CD4-positive, alpha-beta T cell (primary cell): ENCODE measurements around the gene MYD88. TPM values are rescaled to one million over a fixed set of nuclear protein-coding genes. Genes with fewer than 3 reads are reported as not detected.
A peak's percentile ranks its signal among the peaks of the same experiment; 100 is the strongest.

ENCODE experiments used
- ATAC-seq: fragments of 200-7000 bp; cut with Tn5 transposase; one replicate; pipeline ENCODE4 v1.10.0; 2022; ENCODE audit warnings: mild to moderate bottlenecking; ENCODE audit not compliant: poor library complexity
- CTCF ChIA-PET: fragments of 350-600 bp; sonication (Branson Sonifier 250); formaldehyde crosslinking; loops from one replicate; lab custom pipeline; 2021; ENCODE audit warnings: antibody characterized with exemption, inconsistent platforms; lab: Charles Lee
- POLR2A ChIA-PET: fragments of 350-600 bp; sonication (Branson Sonifier 250); formaldehyde crosslinking; loops from one replicate; lab custom pipeline; 2021; ENCODE audit warnings: antibody characterized with exemption, inconsistent platforms; lab: Charles Lee
- DNase-seq, 14 experiments: peaks; one replicate each; pipeline ENCODE4 v3.0.0-alpha.2; 2013 to 2020; ENCODE audit warnings: mixed read lengths in 2 of 14
- H3K27ac ChIP-seq, 2 donors: one replicate each; pipeline versions ENCODE4 v1.5.1 to v1.7.0; 2013; ENCODE audit warnings: low read length in 2 of 2, low read depth in 1 of 2, mild to moderate bottlenecking in 1 of 2
- H3K27me3 ChIP-seq, 2 experiments: 1 replicate in 1 of 2; 2 replicates in 1 of 2; pipeline versions ENCODE4 v1.6.1 to v1.7.0; 2013; ENCODE audit warnings: low read length in 2 of 2, control low read depth in 1 of 2, mild to moderate bottlenecking in 1 of 2, moderate library complexity in 1 of 2; ENCODE audit not compliant: insufficient read depth in 2 of 2, control insufficient read depth in 1 of 2
- H3K36me3 ChIP-seq: one replicate; pipeline ENCODE4 v1.6.1; 2013; ENCODE audit warnings: low read length, control low read depth; ENCODE audit not compliant: insufficient read depth
- H3K4me1 ChIP-seq: one replicate; pipeline ENCODE4 v1.6.1; 2013; ENCODE audit warnings: low read length, control low read depth; ENCODE audit not compliant: insufficient read depth
- H3K4me3 ChIP-seq: one replicate; pipeline ENCODE4 v1.5.1; 2013; ENCODE audit warnings: mild to moderate bottlenecking, low read length, moderate library complexity
- H3K9me3 ChIP-seq, 2 experiments: 1 replicate in 1 of 2; 2 replicates in 1 of 2; pipeline versions ENCODE4 v1.6.1 to v1.7.0; 2013; ENCODE audit warnings: low read length in 2 of 2, mild to moderate bottlenecking in 2 of 2, control low read depth in 1 of 2, moderate library complexity in 1 of 2; ENCODE audit not compliant: control insufficient read depth in 1 of 2, insufficient read depth in 1 of 2
- H3K27ac Mint-ChIP-seq: one replicate; pipeline ENCODE4 v1.8.0; 2020; ENCODE audit warnings: mixed read lengths
- H3K27me3 Mint-ChIP-seq: one replicate; pipeline ENCODE4 v1.8.0; 2021; ENCODE audit warnings: mixed read lengths
- H3K36me3 Mint-ChIP-seq: one replicate; pipeline ENCODE4 v1.8.0; 2021; ENCODE audit warnings: low read depth, mixed read lengths
- H3K4me1 Mint-ChIP-seq: one replicate; pipeline ENCODE4 v1.8.0; 2021; ENCODE audit warnings: low read depth, mixed read lengths
- H3K4me3 Mint-ChIP-seq: one replicate; pipeline ENCODE4 v1.8.0; 2020; ENCODE audit warnings: mild to moderate bottlenecking, mixed read lengths
- H3K9me3 Mint-ChIP-seq: one replicate; pipeline ENCODE4 v1.8.0; 2020; ENCODE audit warnings: mixed read lengths
- CTCF ChIP-seq: fragments of 200-600 bp; IDR thresholded peaks from one replicate; pipeline ENCODE4 v1.8.0; 2022; ENCODE audit warnings: antibody characterized with exemption, mild to moderate bottlenecking
- intact Hi-C, 2 experiments: fragments of 100-400 bp; cut with DNase I in 1 of 2; cut with micrococcal nuclease in 1 of 2; formaldehyde crosslinking; loops; one replicate each; pipeline versions ENCODE4 v1.15.1 to v1.9.0; 2023 to 2025; cut with DNase I, micrococcal nuclease
- total RNA-seq, 174 experiments: library from RNA in 2 of 174; stranded (reverse) in 2 of 174; gene quantifications; one replicate each; pipeline ENCODE4 v1.2.3 and lab custom pipeline; 2021 to 2026

Gene MYD88
- total RNA-seq, 2 experiments from 2014 or later = 26.9 to 27.2 TPM

DNA sequence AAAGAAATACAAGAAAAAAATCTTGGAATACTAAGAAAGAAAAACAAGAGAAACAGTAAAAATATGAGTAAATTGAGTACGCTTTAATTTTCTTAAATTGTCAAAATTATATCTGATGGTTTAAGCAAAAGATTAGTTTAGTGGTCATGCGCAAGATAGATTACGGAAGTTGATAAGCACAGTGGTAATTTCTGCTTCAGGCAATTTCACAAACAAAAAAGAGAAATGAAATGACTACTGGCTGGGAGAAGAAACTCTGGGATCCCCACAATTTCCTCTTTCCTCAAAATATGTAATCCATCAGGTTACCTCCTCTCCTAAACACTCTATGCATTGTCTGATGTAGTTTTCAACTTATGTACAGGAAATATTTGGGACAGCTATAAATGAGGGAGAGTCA is 9.0 kb downstream of the MYD88 start:
- Histone ChIP-seq H3K4me1 (peaks cover 16% of the 10 kb centered on the region), H3K36me3 (peaks cover 3% of the 10 kb centered on the region), H3K4me3 (no peak overlapping the region), H3K9me3 (peaks cover 0 to 17% of the 10 kb centered on the region in 2 experiments), H3K27me3 (no peaks in the 10 kb centered on the region), H3K27ac (no peak overlapping the region)
- H3K27ac Mint-ChIP-seq = no peak overlapping the region
- ChIA-PET POLR2A (interaction anchor here (0.9 to 1.1 kb wide), 2 partner anchors 11 to 17 kb away, joined by 3 to 5 read pairs; partner anchors contain the start of genes ACAA1 and OXSR1), CTCF (no interaction called here)
- DNase-seq (peak in 2 of 14 experiments; percentile 31 to 33), ATAC-seq (no peak)
- no peak overlapping the region for H3K4me3 Mint-ChIP-seq
- no peak for TF ChIP-seq CTCF
- H3K27me3 Mint-ChIP-seq = no peaks in the 10 kb centered on the region
- no peaks in the 10 kb centered on the region for H3K9me3 Mint-ChIP-seq
- H3K4me1 Mint-ChIP-seq = peaks cover 30% of the 10 kb centered on the region
- H3K36me3 Mint-ChIP-seq = peaks cover 14% of the 10 kb centered on the region
- intact Hi-C loops = no loop called here

DNA sequence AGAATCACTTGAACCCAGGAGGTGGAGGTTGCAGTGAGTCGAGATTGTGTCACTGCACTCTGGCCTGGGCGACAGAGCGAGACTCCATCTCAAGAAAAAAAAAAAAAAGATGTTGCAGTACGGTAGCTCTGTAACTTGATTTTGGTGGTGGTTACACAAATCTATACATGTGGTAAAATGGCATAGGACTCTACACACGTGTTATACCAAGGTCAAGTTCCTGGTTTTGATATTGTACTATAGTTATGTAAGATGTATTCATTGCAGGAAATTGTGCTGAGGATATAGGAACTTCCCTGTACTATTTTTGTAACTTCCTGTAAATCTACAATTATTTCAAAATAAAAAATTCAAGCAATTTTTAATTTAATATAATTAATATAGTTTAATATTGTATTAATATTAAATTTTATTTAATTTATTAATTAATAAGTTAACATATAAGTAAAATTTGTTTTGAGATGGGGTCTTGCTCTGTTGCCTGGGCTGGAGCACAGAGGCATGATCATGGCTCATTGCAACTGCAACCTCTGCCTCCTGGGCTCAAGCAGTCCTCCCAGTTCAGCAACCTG is 9.9 kb downstream of the MYD88 start:
- ATAC-seq (no peak), DNase-seq (peak in 3 of 14 experiments; percentile 26 to 43 (median 32))
- ChIA-PET CTCF (no interaction called here), POLR2A (interaction anchor here (0.9 to 1.1 kb wide), 2 partner anchors 11 to 16 kb away, joined by 3 to 5 read pairs; partner anchors contain the start of genes ACAA1 and OXSR1)
- intact Hi-C loops = no loop called here
- H3K27ac ChIP-seq = no peak overlapping the region
- peaks cover 11% of the 10 kb centered on the region for H3K36me3 Mint-ChIP-seq
- no peak overlapping the region for H3K4me3 Mint-ChIP-seq
- no peak overlapping the region for H3K4me3 ChIP-seq
- H3K36me3 ChIP-seq = no peaks in the 10 kb centered on the region
- peaks cover 30% of the 10 kb centered on the region for H3K4me1 Mint-ChIP-seq
- H3K4me1 ChIP-seq = peaks cover 19% of the 10 kb centered on the region
- H3K27me3 ChIP-seq = no peaks in the 10 kb centered on the region
- H3K9me3 ChIP-seq = peaks cover 0 to 17% of the 10 kb centered on the region in 2 experiments
- H3K9me3 Mint-ChIP-seq = no peaks in the 10 kb centered on the region
- H3K27ac Mint-ChIP-seq = no peak overlapping the region
- no peak for TF ChIP-seq CTCF
- no peaks in the 10 kb centered on the region for H3K27me3 Mint-ChIP-seq

DNA sequence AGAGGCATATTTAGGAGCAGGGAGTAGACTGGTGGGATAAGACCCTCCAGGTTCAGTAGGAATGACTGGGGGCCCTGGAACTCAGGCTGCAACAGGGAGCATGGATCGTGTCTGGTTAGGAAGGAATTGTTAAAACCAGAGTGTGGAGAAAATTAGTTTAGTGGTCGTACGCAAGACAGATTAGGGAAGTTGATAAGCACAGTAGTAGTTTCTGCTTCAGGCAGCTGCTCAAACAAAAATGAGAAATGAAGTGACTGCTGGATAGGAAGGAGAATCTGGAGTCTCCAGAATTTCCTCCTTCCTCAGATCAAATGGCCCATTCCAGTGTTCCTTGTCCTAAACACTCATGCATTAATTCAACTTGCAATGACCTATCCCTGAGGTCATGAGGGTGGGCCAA is 11.2 kb downstream of the MYD88 start:
- Mint-ChIP-seq H3K27me3 (no peaks in the 10 kb centered on the region), H3K36me3 (peaks cover 11% of the 10 kb centered on the region), H3K4me1 (peaks cover 30% of the 10 kb centered on the region), H3K4me3 (no peak overlapping the region), H3K27ac (peak overlapping the region; percentile 41), H3K9me3 (no peaks in the 10 kb centered on the region)
- Histone ChIP-seq H3K4me3 (no peak overlapping the region), H3K27ac (no peak overlapping the region), H3K27me3 (no peaks in the 10 kb centered on the region), H3K4me1 (peaks cover 19% of the 10 kb centered on the region), H3K9me3 (peaks cover 0 to 17% of the 10 kb centered on the region in 2 experiments), H3K36me3 (no peaks in the 10 kb centered on the region)
- ATAC-seq (no peak), DNase-seq (no peak)
- TF ChIP-seq CTCF = no peak
- POLR2A ChIA-PET = interaction anchor here (0.9 kb wide), 1 partner anchor 9 kb away, joined by 3 read pairs; no protein-coding TSS in a partner anchor
- intact Hi-C loops = no loop called here
- CTCF ChIA-PET = interaction anchor here (0.8 kb wide), 1 partner anchor 48 kb away, joined by 3 read pairs; no protein-coding TSS in a partner anchor
